H9 (cell line): Measurements from ENCODE around the gene IKZF1. TPM values are rescaled to one million over a fixed set of nuclear protein-coding genes. Genes with fewer than 3 reads are reported as not detected.

ENCODE experiments used
- DNase-seq: peaks from one replicate; pipeline ENCODE4 v3.0.0-alpha.2; 2017
- H2AFZ ChIP-seq: one replicate; pipeline ENCODE4 v1.6.1; 2013; ENCODE audit warnings: mild to moderate bottlenecking, low read length, control low read depth, moderate library complexity
- H2AK5ac ChIP-seq: 2 replicates; pipeline ENCODE4 v1.6.1; 2013; ENCODE audit warnings: low read length, control low read depth, mixed read lengths; ENCODE audit not compliant: insufficient read length
- H2BK120ac ChIP-seq: one replicate; pipeline ENCODE4 v1.6.1; 2013; ENCODE audit warnings: low read depth, mild to moderate bottlenecking, low read length, control low read depth, inconsistent platforms; ENCODE audit not compliant: poor library complexity, severe bottlenecking
- H2BK12ac ChIP-seq: 2 replicates; pipeline ENCODE4 v1.6.1; 2013; ENCODE audit warnings: low read length, control low read depth, mixed read lengths, low read depth; ENCODE audit not compliant: insufficient read length
- H2BK15ac ChIP-seq: 2 replicates; pipeline ENCODE4 v1.6.1; 2013; ENCODE audit warnings: low read depth, low read length, control low read depth
- H2BK20ac ChIP-seq: one replicate; pipeline ENCODE4 v1.6.1; 2013; ENCODE audit warnings: low read depth, mild to moderate bottlenecking, low read length, control low read depth, inconsistent platforms; ENCODE audit not compliant: poor library complexity, severe bottlenecking
- H2BK5ac ChIP-seq: 2 replicates; pipeline ENCODE4 v1.6.1; 2013; ENCODE audit warnings: low read length, control low read depth, mixed read lengths; ENCODE audit not compliant: insufficient read length
- H3K14ac ChIP-seq: 2 replicates; pipeline ENCODE4 v1.6.1; 2013; ENCODE audit warnings: low read length, control low read depth; ENCODE audit not compliant: insufficient read depth
- H3K18ac ChIP-seq: 2 replicates; pipeline ENCODE4 v1.6.1; 2013; ENCODE audit warnings: low read depth, mild to moderate bottlenecking, mixed read lengths, low read length, control low read depth; ENCODE audit not compliant: insufficient read length
- H3K23ac ChIP-seq: 2 replicates; pipeline ENCODE4 v1.6.1; 2013; ENCODE audit warnings: low read length, control low read depth, mixed read lengths, low read depth; ENCODE audit not compliant: insufficient read length
- H3K23me2 ChIP-seq: 2 replicates; pipeline ENCODE4 v1.6.1; 2013; ENCODE audit warnings: low read depth, mild to moderate bottlenecking, mixed read lengths, low read length, control low read depth; ENCODE audit not compliant: insufficient read length, poor library complexity, severe bottlenecking
- H3K27ac ChIP-seq: 2 replicates; pipeline ENCODE4 v1.5.1; 2013; ENCODE audit warnings: low read length, control low read depth, mixed read lengths, low read depth; ENCODE audit not compliant: insufficient read length
- H3K27me3 ChIP-seq: 2 replicates; pipeline ENCODE4 v1.6.1; 2013; ENCODE audit warnings: low read length, control low read depth, inconsistent platforms; ENCODE audit not compliant: insufficient read depth
- H3K4ac ChIP-seq: 2 replicates; pipeline ENCODE4 v1.6.1; 2013; ENCODE audit warnings: low read depth, mild to moderate bottlenecking, control low read depth, inconsistent platforms, low read length, moderate library complexity
- H3K4me1 ChIP-seq: 2 replicates; pipeline ENCODE4 v1.6.1; 2013; ENCODE audit warnings: low read length, control low read depth, inconsistent platforms; ENCODE audit not compliant: insufficient read depth
- H3K4me2 ChIP-seq: 2 replicates; pipeline ENCODE4 v1.6.1; 2013; ENCODE audit warnings: low read length, control low read depth, mixed read lengths; ENCODE audit not compliant: insufficient read length, insufficient read depth
- H3K56ac ChIP-seq: 2 replicates; pipeline ENCODE4 v1.6.1; 2013; ENCODE audit warnings: low read depth, mild to moderate bottlenecking, mixed read lengths, low read length, control low read depth; ENCODE audit not compliant: insufficient read length
- H3K79me1 ChIP-seq: 2 replicates; pipeline ENCODE4 v1.6.1; 2013; ENCODE audit warnings: low read depth, mild to moderate bottlenecking, moderate library complexity, low read length, control low read depth, inconsistent platforms; ENCODE audit not compliant: insufficient read depth, poor library complexity, severe bottlenecking
- H3K79me2 ChIP-seq: 2 replicates; pipeline ENCODE4 v1.6.1; 2013; ENCODE audit warnings: low read length, control low read depth, inconsistent platforms; ENCODE audit not compliant: insufficient read depth
- H3K9ac ChIP-seq: 2 replicates; pipeline ENCODE4 v1.6.1; 2013; ENCODE audit warnings: low read length, control low read depth, mixed read lengths; ENCODE audit not compliant: insufficient read length; ENCODE audit errors: extremely low read depth
- H3K9me3 ChIP-seq: one replicate; pipeline ENCODE4 v1.6.1; 2013; ENCODE audit warnings: low read depth, low read length, inconsistent platforms; ENCODE audit not compliant: control insufficient read depth
- H3T11ph ChIP-seq: one replicate; pipeline ENCODE4 v1.6.1; 2013; ENCODE audit warnings: mild to moderate bottlenecking, low read length, control low read depth, inconsistent platforms
- H4K20me1 ChIP-seq: one replicate; pipeline ENCODE4 v1.6.1; 2013; ENCODE audit not compliant: control insufficient read depth, insufficient read length, insufficient read depth
- H4K5ac ChIP-seq: 2 replicates; pipeline ENCODE4 v1.6.1; 2013; ENCODE audit warnings: low read depth, mild to moderate bottlenecking, mixed read lengths, low read length, control low read depth; ENCODE audit not compliant: insufficient read length
- H4K8ac ChIP-seq: replicated peaks from 2 replicates; pipeline ENCODE4 v1.6.1; 2013; ENCODE audit warnings: low read length, control low read depth, mixed read lengths, low read depth; ENCODE audit not compliant: insufficient read length
- H4K91ac ChIP-seq: 2 replicates; pipeline ENCODE4 v1.6.1; 2013; ENCODE audit warnings: low read depth, mild to moderate bottlenecking, moderate library complexity, mixed read lengths, low read length, control low read depth; ENCODE audit not compliant: insufficient read length
- H3K27ac Mint-ChIP-seq, 3 experiments: 2 replicates in 2 of 3; 3 replicates in 1 of 3; pipeline ENCODE4 v1.8.0; 2020 to 2021; ENCODE audit warnings: mixed read lengths in 3 of 3, mild to moderate bottlenecking in 1 of 3, moderate library complexity in 1 of 3
- H3K27me3 Mint-ChIP-seq: 2 replicates; pipeline ENCODE4 v1.8.0; 2021; ENCODE audit warnings: low read depth, mild to moderate bottlenecking, moderate library complexity, mixed read lengths
- H3K36me3 Mint-ChIP-seq, 3 experiments: 2 replicates in 2 of 3; 3 replicates in 1 of 3; pipeline ENCODE4 v1.8.0; 2020 to 2021; ENCODE audit warnings: low read depth in 3 of 3, mixed read lengths in 3 of 3; ENCODE audit not compliant: insufficient read depth in 1 of 3
- H3K4me1 Mint-ChIP-seq, 2 experiments: 2 replicates each; pipeline ENCODE4 v1.8.0; 2020; ENCODE audit warnings: mixed read lengths in 2 of 2
- H3K4me3 Mint-ChIP-seq, 2 experiments: 2 replicates in 1 of 2; 3 replicates in 1 of 2; pipeline ENCODE4 v1.8.0; 2020 to 2021; ENCODE audit warnings: mild to moderate bottlenecking in 2 of 2, mixed read lengths in 2 of 2, moderate library complexity in 1 of 2
- H3K9me3 Mint-ChIP-seq, 2 experiments: 2 replicates in 1 of 2; 3 replicates in 1 of 2; pipeline ENCODE4 v1.8.0; 2020; ENCODE audit warnings: mild to moderate bottlenecking in 2 of 2, mixed read lengths in 2 of 2, moderate library complexity in 1 of 2
- CTCF ChIP-seq: fragments of 200-600 bp; sonication (generic); conservative IDR thresholded peaks from 3 replicates; pipeline ENCODE4 v1.8.0; 2021; ENCODE audit warnings: antibody characterized with exemption, mild to moderate bottlenecking
- WGBS: extraction: QIAGEN DNeasy Blood & Tissue Kit; methylation state at CpG from one replicate; pipeline ENCODE4 v1.1.7; 2013; ENCODE audit warnings: missing lambda C conversion rate, low lambda C conversion rate, mixed read lengths; ENCODE audit not compliant: insufficient read length; ENCODE audit errors: extremely low coverage; 5-methylcytosine and 5-hydroxymethylcytosine counted together
- total RNA-seq: library from RNA; stranded (reverse); gene quantifications from 2 replicates; pipeline ENCODE4 v1.2.1, GENCODE V29; 2021

Gene IKZF1
- total RNA-seq, 1 experiment from 2014 or later = 0.98 TPM

- H3K79me2 ChIP-seq = no peaks in the 10 kb centered on the region
- H3K27me3 ChIP-seq = no peaks in the 10 kb centered on the region
- Mint-ChIP-seq H3K4me1 (no peaks in the 10 kb centered on the region), H3K27ac (no peak overlapping the region), H3K4me3 (no peak overlapping the region), H3K36me3 (no peaks in the 10 kb centered on the region), H3K9me3 (no peaks in the 10 kb centered on the region), H3K27me3 (no peaks in the 10 kb centered on the region)
- no CpG with 5 or more reads among the region's 3 CpGs for WGBS
- H2BK15ac ChIP-seq = no peak overlapping the region
- H3K56ac ChIP-seq = no peak overlapping the region
- H2AFZ ChIP-seq = no peak overlapping the region
- H2AK5ac ChIP-seq = no peak overlapping the region
- no peak overlapping the region for H3K9ac ChIP-seq
- no peak overlapping the region for H3K27ac ChIP-seq
- no peak overlapping the region for H3K4me2 ChIP-seq
- no peak overlapping the region for H3K4ac ChIP-seq
- no peaks in the 10 kb centered on the region for H3K9me3 ChIP-seq
- no peaks in the 10 kb centered on the region for H3K4me1 ChIP-seq
- H2BK12ac ChIP-seq = no peak overlapping the region
- no peak for TF ChIP-seq CTCF
- no peaks in the 10 kb centered on the region for H4K20me1 ChIP-seq
- H4K5ac ChIP-seq = no peak overlapping the region
- H3K79me1 ChIP-seq = no peaks in the 10 kb centered on the region
- no peak overlapping the region for H2BK20ac ChIP-seq
- DNase-seq = no peak
- no peak overlapping the region for H3K18ac ChIP-seq
- H3K23ac ChIP-seq = no peak overlapping the region
- no peak overlapping the region for H3T11ph ChIP-seq
- no peak overlapping the region for H4K91ac ChIP-seq
- H3K23me2 ChIP-seq = no peaks in the 10 kb centered on the region
- no peak overlapping the region for H3K14ac ChIP-seq
- H2BK5ac ChIP-seq = no peak overlapping the region
- no peak overlapping the region for H2BK120ac ChIP-seq
- H4K8ac ChIP-seq = no peak overlapping the region
Observed at GRCh38 chr7:50352282-50352681, 47.8 kb downstream of the IKZF1 start.
